ENCODE results near the gene GSC2. TPM values are rescaled to one million over a fixed set of nuclear protein-coding genes. Genes with fewer than 3 reads are reported as not detected.

The GSC2 gene
- total RNA-seq, 1 donor from 2014 or later: not detected

GRCh38 chr22:19118329-19118880 is 31.7 kb downstream of the GSC2 start:
- DNase-seq: no peak

GRCh38 chr22:19117111-19117512 is 33.0 kb downstream of the GSC2 start:
- DNase-seq: no peak

- DNase-seq: no peak
Observed at GRCh38 chr22:19115628-19116027, 34.5 kb downstream of the GSC2 start.

DNA sequence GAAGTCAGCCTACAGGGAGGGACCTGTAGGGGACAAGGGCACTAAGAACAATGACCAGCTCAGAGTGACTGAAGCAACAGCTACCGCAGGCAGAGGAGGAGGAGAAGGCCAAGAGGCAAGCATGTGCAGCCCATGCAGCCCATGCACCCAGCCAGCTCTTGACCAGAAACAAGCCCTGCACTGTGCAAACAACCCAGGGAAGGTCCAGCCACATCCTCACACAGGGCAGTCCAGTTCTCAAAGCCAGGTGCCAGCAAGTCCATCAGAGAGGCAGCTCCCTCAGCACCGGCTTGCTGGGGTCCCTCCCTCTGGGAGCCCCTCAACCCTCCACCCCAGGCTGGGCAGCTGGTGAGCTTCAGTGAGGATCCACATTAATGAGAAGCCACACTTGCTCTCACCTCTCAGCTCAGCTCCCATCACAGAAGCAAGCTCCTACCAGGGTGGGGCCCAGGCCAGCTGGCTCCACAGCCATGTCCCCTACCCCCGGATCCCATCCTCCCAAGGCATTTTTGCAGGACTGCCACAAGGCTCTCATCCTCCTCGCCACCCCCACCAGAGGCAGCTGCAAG is 35.0 kb downstream of the GSC2 start:
- DNase-seq: no peak

DNA sequence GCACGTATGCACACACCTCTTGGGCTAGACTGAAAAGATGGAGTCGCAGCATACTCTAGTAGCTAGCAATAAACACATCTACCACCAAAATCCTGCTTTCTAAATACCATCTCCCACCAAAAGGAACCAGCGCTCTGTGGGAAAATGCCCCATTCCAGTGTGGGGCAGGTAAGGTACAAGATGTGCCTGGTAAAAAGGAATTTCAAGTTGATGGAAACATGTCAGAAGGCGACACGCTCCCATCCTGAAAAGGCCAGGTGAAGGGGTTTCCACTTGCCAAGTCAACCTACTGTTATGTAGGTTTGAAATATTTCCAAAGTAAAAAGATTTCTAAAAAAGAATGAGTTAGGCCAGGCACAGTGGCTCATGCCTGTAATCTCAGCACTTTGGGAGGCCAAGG is 36.7 kb downstream of the GSC2 start:
- no peak for DNase-seq

- DNase-seq: no peak
Observed at GRCh38 chr22:19111584-19111983, 38.5 kb downstream of the GSC2 start.

- no peak for DNase-seq
Observed at GRCh38 chr22:19111140-19111539, 39.0 kb downstream of the GSC2 start.

- DNase-seq: no peak
Observed at GRCh38 chr22:19110646-19111045, 39.4 kb downstream of the GSC2 start.

DNA sequence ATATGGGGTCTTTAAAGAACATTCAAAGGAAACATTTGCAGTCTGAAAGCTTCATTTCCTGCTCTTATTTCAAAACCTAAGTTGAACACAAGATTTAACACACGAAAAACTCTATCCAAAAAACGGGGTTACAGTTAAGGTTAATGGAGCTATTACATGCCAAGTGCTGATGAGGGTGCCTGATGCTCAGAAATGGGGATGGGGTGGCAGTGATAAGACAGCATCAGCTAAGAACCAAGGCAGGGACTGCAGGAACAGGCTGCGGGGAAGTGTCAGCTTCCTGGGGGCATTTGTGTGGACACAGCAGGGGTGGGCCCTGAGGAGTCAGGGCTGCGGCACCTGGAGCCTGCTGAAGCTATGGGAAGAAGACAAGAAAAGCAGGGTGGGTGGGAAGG is 40.0 kb downstream of the GSC2 start:
- no peak for DNase-seq

DNA sequence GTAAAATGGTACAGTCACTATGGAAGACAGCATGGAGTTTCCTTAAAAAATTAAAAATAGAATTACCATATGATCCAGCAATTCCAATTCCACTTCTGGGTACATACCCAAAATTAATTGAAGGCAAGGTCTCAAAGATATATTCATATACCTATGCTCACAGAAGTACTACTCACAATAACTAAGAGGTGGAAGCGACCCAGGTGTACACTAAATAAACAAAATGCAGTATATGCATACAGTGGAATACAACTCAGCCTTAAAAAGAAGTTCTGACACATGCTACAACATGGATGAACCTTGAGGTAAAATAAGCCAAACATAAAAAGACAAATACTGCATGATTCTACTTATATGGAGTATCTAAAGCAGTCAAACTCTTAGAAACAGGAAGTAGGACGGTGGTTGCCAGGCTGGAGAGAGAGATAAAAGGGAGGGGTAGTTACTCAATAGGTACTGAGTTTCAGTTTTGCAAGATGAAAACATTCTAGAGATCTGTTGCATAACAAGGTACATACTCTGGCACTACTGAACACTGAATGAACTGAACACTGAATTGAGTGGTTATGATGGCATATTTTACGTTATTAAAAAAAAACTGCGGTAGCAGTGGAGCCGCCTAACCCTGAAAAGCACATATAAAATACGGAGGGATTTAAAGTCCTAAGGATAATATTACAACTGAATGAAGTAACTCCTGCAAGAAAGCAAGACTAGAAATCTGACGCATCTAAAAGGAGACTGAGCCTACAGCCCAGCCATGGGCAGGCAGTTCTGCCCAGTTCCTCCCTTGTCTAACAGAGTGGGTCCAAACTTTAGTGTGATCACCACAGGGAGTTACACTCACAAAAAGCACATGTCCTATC is 40.7 kb downstream of the GSC2 start:
- no peak for DNase-seq

- no peak for DNase-seq
Observed at GRCh38 chr22:19108807-19109197, 41.3 kb downstream of the GSC2 start.

DNA sequence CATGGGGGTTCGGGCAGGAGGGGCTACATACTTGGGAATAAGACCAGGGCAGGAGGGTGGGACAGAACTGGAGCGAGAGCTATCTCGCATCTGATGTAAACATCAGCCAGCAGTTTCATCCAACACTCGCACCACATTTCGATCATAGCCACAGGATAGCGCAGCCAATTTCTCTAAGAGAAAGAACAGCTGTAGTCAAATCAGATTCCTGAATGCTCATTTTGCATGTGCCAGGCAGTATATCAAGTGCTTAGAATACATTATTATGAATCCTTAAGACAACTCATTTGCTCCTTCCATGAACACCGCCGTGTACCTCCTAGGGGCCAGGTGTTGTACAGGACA is 42.4 kb downstream of the GSC2 start:
- DNase-seq: no peak

GRCh38 chr22:19106886-19107729 is 43.0 kb downstream of the GSC2 start:
- DNase-seq: no peak

DNA sequence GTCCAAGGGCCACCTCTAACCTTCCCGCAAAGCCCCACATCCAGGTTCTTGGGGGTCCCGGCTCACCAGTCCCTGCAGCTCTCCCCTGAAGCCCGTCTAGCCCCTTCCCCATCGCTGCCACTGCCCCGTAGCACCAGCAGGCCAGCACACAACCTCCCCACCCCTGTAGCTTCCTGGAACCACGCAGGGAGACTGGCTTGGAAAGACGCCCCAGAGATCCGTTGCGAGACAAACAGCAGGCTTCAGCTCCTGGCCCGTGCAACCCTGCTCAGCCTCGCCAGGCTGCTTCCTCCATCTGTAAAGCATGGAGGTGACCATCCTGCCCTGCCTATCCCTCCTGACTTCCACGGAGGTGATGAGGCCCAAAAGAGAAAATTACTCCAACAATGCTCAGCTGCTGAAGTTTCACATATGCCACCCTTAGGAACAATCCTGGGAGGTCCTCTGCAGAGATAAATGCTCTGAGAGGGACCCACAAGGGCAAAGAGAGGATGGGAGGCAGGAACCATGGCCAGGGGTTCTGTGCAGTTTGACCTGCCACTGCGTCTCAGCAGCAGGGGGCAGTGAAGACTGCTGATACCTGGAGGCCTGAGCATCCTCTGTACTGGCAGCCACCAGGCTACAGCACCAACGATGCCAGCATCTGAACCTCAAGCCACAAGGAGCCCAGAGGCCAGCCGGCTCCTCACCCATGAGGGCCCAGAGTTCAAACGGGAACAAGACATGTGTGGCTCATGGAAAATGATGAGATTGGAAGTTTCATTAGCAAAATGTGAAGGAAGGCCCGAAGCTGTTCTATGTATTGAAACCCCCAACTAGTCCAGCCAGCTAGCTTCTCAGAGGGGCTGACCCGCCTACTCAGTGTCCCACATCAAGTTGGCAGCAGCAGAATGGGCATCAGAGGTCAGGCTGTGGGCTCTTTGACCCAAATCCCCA is 44.0 kb downstream of the GSC2 start:
- peak; percentile 38 for DNase-seq

- no peak for DNase-seq
Observed at GRCh38 chr22:19105456-19105855, 44.6 kb downstream of the GSC2 start.

DNA sequence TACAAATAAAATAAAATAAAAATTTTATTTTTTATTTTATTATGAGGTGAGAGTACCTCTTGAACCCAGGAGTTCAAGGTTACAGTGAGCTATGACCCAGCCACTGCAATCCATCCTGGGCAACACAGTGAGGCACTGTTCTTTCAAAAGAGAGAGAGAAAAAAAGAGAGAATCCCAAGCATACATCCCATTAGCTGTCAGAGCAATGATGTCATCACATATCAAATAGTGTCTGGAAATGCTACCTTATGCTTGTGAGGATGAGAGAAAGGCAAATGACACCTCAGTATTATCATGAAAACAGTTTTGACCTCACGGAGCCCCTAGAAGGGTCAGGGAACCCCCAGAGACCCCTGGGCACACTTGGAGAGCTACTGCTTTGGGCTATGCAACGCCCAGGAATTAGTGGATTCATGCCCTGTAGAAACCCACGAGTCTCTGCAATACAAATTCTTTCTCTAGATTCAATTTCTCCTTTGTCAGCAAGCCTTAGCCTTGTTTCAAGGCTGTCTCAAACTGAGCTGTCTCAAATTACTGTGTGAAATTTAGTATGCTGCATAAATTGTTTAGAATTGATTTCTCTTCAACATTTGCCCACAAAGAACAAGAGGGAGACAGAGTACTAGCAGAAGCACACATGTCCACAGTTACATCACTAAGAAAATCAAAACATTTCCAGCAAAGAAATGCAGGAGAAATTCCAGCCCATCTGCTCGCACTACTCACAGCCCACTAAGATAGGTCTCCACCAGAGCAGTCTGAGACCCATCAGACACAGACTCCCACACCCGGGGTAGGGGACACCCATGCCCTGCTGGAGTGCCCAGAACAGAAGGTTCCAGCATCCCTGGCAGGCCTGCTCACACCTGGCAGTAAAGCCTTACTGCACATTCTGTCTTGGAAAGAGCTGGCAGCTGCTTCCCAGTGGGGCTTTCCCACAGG is 45.9 kb downstream of the GSC2 start:
- no peak for DNase-seq

- DNase-seq: no peak
Observed at GRCh38 chr22:19098157-19098556, 51.9 kb downstream of the GSC2 start.

- DNase-seq: no peak
Observed at GRCh38 chr22:19097518-19097917, 52.6 kb downstream of the GSC2 start.
